Left kidney (tissue), 2 donors: ENCODE results near the gene IVD. TPM values are rescaled to one million over a fixed set of nuclear protein-coding genes. Genes with fewer than 3 reads are reported as not detected.
A peak's percentile ranks its signal among the peaks of the same experiment; 100 is the strongest.

ENCODE experiments used
- DNase-seq: peaks from one replicate; pipeline ENCODE4 v3.0.0-alpha.2; 2013
- polyA plus RNA-seq: library from polyadenylated mRNA; unstranded; fragments of 120-200 nt; gene quantifications from one replicate; pipeline ENCODE4 v1.2.1, GENCODE V29; 2013; ENCODE audit not compliant: insufficient read length

The IVD gene
- polyA plus RNA-seq, 1 donor: 103 TPM

- no peak for DNase-seq
Observed at GRCh38 chr15:40456738-40457137, 51.1 kb downstream of the IVD start.

- no peak for DNase-seq
Observed at GRCh38 chr15:40458495-40459371, 53.1 kb downstream of the IVD start.

DNA sequence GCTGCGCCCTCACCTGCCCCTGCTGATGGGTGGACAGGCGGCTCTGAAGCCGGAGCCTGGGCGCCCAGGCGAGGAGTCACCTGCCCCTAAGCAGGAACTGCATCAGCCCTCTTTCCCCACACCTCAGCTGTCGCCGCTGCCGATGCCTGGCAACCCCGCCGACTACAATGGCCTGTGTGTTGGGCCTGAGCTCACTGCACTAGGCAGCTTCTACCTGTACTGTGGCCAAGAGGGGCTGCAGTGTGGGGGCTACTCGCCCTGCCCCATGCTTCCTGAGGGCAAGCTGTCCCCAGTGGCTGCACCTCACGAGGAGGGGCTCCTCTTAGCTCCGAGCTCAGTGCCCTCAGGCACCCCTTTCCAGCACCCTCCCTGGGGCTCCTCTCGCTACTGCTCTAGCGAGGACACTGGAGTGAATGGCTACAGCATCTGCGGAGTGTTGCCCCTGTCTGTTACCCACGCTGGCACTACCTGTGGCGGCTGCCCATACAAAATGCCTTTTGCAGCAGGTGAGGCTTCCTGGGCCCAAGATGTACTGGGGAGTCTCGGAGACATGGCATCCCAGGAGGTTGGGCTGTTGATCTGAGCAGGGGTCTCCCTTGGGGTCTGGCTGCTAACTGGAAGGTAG lies 53.9 kb downstream of the IVD start:
- no peak for DNase-seq

DNA sequence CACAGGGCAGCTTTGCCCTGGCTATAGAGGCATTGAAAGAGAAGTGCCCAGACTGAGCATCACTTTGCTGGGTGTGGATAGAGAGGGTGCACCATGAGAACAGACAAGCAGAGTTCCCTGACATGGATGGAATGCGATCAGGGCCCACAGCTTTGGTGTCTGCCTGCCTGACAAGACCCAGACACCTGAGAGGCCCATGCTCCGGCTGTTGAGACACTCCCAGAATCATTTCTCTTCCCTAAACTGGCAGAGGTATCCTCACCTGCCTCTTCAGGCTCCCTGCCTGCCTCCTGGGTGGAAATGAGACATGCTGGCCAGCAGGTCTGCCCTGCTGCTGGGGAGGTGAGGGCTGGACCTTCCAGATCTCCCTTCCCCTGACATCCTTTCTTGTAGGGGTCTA lies 54.8 kb downstream of the IVD start:
- DNase-seq: no peak

DNA sequence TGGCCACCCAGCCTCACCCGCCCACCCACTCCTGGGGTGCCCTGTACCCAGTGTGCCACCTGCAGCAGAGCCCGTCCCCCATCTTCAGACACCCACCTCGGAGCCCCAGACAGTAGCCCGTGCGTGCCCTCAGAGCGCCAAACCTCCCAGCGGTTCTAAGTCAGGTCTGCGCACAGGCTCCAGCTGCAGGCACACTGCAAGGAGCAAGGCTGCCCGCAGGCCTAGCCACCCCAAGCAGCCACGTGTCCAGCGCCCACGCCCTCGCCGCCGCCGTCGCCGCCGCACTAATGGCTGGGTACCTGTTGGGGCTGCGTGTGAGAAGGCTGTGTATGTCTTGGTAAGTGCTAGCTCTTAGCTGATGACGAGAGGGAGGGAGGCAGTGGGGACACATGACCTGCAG lies 56.4 kb downstream of the IVD start:
- no peak for DNase-seq

DNA sequence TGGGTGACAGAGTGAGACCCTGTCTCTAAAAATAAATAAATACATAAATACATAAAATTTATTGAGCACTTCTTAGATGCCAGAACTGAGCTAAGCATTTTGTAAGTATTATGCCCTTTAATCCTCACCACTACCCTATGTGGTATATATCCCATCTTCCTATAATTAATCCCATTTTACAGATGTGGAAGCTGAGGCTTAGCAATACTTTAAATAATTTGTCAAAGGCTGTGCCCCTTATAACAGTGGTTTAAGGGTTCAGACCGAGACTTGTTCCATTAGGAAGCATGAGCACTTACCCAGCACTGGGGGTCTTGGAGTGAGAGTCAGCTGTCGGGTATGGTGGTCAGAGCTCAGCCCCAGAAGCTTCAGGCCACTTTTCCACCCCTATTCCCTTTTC lies 57.7 kb downstream of the IVD start:
- DNase-seq: no peak

DNA sequence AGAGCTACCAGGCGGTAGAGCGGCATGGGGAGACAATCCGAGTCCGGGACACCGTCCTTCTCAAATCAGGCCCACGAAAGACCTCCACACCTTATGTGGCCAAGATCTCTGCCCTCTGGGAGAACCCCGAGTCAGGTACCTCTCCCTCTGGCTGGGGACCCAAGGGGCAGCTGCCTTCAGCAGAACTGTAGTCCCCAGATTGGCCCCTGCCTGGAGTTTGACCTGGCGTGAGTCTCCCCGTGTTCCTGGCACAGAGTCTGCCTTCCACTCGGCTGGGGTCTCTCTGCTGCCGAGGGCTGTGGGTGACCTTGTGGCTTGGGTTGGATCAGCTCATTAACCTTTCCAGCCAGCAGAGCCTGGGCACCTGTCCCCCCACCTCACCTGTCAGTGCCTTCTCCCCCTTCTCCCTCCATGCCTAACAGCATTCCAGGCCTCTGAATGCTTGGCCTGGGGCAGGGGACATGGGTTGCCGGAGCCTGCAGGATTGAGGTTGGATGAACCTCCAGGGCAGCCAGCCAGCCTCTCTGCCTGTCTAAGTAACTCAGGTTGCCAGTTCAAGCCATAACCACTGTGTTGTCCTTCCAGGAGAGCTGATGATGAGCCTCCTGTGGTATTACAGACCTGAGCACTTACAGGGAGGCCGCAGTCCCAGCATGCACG lies 58.4 kb downstream of the IVD start:
- DNase-seq: no peak

GRCh38 chr15:40464595-40465185 lies 59.1 kb downstream of the IVD start:
- no peak for DNase-seq

DNA sequence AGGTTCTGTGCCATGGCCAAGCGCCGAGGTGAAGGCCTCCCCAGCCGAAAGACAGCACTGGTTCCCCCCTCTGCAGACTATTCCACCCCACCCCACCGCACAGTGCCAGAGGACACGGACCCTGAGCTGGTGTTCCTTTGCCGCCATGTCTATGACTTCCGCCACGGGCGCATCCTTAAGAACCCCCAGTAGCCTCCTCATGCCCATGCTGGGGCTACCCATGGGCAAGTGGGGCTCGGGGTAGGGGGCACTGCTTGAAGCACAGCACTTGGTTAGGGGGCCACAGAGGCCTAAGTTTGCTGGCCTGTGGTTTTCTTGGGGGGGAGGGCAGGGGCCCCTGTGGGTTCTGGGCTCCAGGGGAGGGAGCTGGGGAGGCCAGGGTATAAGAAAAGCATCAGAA lies 60.3 kb downstream of the IVD start:
- no peak for DNase-seq

DNA sequence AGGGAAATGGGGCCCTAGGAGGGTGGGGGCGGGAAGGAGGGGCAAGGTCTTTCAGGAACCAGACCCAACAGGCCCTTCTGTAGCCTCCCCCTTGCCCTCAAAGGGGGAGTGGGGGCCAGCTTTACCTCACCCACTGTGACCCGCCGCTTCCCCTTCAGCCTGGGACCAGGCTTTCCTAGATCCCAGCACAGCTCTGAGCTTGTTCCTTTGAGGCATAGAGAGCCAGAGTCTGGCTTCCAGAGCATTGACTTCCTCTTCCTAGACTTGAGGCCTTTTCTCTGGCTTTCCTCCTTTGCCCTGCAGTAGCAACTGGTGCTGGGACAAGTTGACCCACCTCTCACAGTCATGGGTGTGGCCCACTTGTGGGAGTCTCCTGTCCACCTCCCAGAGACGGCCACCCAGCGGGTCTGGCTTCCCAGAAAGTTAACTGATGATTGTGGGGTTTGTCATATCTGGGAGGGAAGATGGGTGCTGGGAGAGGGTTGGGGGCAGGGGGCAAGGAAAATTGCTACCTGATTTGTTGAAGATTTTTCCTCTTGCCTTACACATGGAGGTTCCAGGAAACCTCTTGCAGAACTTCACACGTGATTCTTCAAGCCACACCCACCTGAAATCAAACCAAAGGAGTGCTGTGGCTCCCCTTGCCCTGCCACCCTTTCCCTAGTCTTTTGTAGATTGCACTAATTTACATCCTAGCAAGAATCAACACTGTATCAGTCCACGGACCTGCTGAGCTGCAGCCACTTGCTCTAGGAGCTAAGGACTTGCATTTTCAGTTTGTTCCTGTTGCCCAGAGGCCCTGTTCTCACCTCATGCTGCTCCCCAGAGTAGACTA lies 61.0 kb downstream of the IVD start:
- no peak for DNase-seq

DNA sequence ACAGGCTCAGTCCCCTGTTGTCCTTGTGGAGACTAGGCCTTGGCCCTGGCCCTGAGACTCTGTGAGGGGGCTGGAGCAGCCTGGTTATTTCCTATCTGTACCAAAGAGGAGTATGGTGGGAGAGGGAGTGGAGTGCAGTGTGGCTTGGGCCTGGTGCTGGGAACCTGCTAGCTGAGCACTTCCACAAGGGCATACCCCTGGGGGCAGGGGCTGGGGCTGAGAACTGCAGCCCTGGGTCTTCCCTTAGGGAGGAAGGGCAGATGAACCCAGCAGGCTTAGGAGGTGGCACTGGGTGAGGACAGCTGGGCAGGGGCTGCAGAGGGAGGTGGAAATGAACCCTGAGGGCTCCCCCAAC lies 61.6 kb downstream of the IVD start:
- no peak for DNase-seq

GRCh38 chr15:40468898-40469331 lies 63.3 kb downstream of the IVD start:
- DNase-seq: no peak

DNA sequence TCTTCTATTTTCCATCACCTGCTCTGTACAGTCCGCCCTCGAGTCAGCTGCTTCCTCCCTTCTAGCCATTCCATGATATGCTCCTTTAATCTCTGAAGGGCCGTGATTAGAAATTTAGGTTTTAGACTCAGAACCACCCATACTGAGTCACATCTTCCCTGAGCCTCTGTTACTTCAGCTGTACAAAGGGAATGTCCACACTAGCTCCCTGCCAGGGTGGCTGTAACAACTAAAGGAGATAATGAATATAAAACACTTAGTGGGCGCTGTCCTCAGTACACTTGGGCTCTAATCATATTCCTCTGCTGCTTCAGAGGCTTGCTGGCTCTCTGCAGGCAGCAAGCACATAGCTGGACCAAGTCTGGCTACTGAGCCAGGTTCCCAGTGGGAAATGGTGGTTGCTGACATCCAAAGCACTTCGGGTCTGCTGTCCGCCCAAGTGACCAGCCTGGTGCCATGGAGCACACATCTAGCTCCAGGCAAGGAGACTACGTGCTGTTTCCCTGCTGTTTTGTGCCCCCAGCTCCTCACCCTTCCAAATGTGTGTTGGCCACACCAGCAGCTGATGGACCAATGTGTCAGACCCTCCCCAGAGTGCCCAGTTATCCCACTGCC lies 64.3 kb downstream of the IVD start:
- no peak for DNase-seq

DNA sequence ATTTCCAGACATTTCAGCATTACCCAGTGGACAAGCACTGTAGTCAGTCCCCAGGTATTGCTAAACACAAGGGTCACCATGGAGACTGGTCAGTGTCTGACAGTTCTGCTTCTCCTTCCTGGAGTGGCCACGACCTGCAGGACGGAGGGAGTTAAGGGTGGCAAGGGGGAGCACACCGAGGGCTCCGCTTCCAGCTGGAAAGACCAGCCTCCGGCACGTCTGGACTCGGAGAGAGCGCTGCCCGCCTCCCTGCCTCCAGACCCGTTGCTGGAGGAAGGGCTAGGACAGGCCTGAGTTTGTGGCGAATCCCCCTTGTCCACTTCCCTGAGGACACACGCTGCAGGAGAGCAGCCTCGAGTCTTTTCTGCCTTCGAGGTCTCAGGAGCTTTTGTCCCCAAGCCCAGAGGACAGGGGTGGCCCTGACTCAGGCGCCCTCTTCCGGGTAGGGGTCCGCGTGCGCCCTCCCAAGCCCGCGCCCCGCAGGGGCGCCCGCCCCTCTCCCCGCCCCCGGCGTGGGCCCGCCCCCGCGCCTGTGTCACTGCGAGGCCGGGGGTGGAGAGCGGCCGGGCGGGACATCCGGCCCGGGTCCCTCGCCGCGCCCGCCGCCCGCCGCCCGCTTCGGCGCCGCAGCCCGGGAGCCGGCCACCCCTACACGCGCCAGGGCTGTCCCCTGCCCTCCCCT lies 65.0 kb downstream of the IVD start, which contains the start of gene CHST14:
Gene CHST14, plus strand, starts transcription at position 562 of the 682 bp plus-strand sequence. CDS start 230 bp downstream, outside the sequence.
- peak; percentile 74 for DNase-seq

Other genes starting within 250 kb of the IVD start
- gene BUB1B, start 244.7 kb upstream of the IVD start, polyA plus RNA-seq: 45.9 TPM
- 6.5 TPM for gene PAK6, start 166.7 kb upstream of the IVD start, polyA plus RNA-seq
- 0.17 TPM for gene ANKRD63, start 122.7 kb upstream of the IVD start, polyA plus RNA-seq
- 10.8 TPM for gene PLCB2, start 97.9 kb upstream of the IVD start, polyA plus RNA-seq
- gene INAFM2, start 82.1 kb upstream of the IVD start, polyA plus RNA-seq: 15.6 TPM
- 6.3 TPM for gene CCDC9B, start 64.9 kb upstream of the IVD start, polyA plus RNA-seq
- not detected for gene PHGR1, start 54.8 kb upstream of the IVD start, polyA plus RNA-seq
- gene DISP2, start 47.6 kb upstream of the IVD start, polyA plus RNA-seq: 0.35 TPM
- gene KNSTRN, start 23.1 kb upstream of the IVD start, polyA plus RNA-seq: 46.4 TPM
- 22.8 TPM for gene BAHD1, start 35.2 kb downstream of the IVD start, polyA plus RNA-seq
- 31.3 TPM for gene CHST14, start 65.2 kb downstream of the IVD start, polyA plus RNA-seq
- gene CCDC32, start 159.2 kb downstream of the IVD start, polyA plus RNA-seq: 31.8 TPM
- gene RPUSD2, start 163.5 kb downstream of the IVD start, polyA plus RNA-seq: 9.2 TPM
- 32.4 TPM for gene KNL1, start 188.5 kb downstream of the IVD start, polyA plus RNA-seq